Panc1 (cell line): ENCODE results near the gene TBC1D16. TPM values are rescaled to one million over a fixed set of nuclear protein-coding genes. Genes with fewer than 3 reads are reported as not detected.
"Not testable (repeated sequence)": the region's sequence is repeated elsewhere in the genome, so short reads cannot be mapped to it uniquely, and the experiment has no call there.

Source experiments
- ATAC-seq: fragments of 200-7000 bp; cut with Tn5 transposase; 2 replicates; pipeline ENCODE4 v1.9.1; 2020; ENCODE audit warnings: mild to moderate bottlenecking, moderate library complexity
- BruUV-seq: library from RNA; stranded (reverse); fragments of 400-500 nt; replicated peaks from 2 replicates; lab custom pipeline; 2021; lab: Mats Ljungman, UMichigan
- CTCF ChIA-PET: fragments of 300-600 bp; sonication (Branson Sonifier 250); formaldehyde crosslinking; loops from one replicate; lab custom pipeline; 2022; ENCODE audit warnings: antibody characterized with exemption; lab: Charles Lee
- POLR2A ChIA-PET: fragments of 300-600 bp; sonication (Branson Sonifier 250); formaldehyde crosslinking; loops from one replicate; lab custom pipeline; 2022; ENCODE audit warnings: antibody characterized with exemption; lab: Charles Lee
- DNase-seq: peaks from one replicate; pipeline ENCODE4 v3.0.0-alpha.2; 2010; ENCODE audit warnings: low read depth, low spot score
- H3K27ac ChIP-seq: 2 replicates; pipeline ENCODE4 v1.5.1; 2011; ENCODE audit warnings: mild to moderate bottlenecking, low read length, inconsistent platforms
- H3K27me3 ChIP-seq: fragments of 200-500 bp; sonication (Bioruptor generic); 2 replicates; pipeline ENCODE4 v1.6.0; 2014; ENCODE audit warnings: low read length, inconsistent platforms; ENCODE audit not compliant: control insufficient read depth, insufficient read depth
- H3K36me3 ChIP-seq: fragments of 200-500 bp; sonication (Bioruptor generic); 2 replicates; pipeline ENCODE4 v1.5.1; 2014; ENCODE audit warnings: inconsistent platforms, mild to moderate bottlenecking, low read length, moderate library complexity; ENCODE audit not compliant: control insufficient read depth, insufficient read depth
- H3K4me1 ChIP-seq: 2 replicates; pipeline ENCODE4 v1.5.1; 2011; ENCODE audit warnings: inconsistent platforms, mild to moderate bottlenecking, low read length, moderate library complexity; ENCODE audit not compliant: control insufficient read depth, insufficient read depth
- H3K4me3 ChIP-seq, 2 experiments: 2 replicates each; pipeline ENCODE4 v1.5.1; 2011 to 2012; ENCODE audit warnings: low read depth in 2 of 2, low read length in 2 of 2, mild to moderate bottlenecking in 2 of 2, inconsistent platforms in 1 of 2, moderate library complexity in 1 of 2
- H3K9me3 ChIP-seq: fragments of 200-500 bp; sonication (Bioruptor generic); 2 replicates; pipeline ENCODE4 v1.5.1; 2014; ENCODE audit warnings: low read depth, mild to moderate bottlenecking, inconsistent platforms, low read length, moderate library complexity; ENCODE audit not compliant: control insufficient read depth, insufficient read depth
- CTCF ChIP-seq: fragments of 450-650 bp; IDR thresholded peaks from 2 replicates; pipeline ENCODE4 v1.5.1; 2017; ENCODE audit warnings: mild to moderate bottlenecking
- POLR2AphosphoS5 ChIP-seq: IDR thresholded peaks from 2 replicates; pipeline ENCODE4 v1.6.1; 2012; ENCODE audit warnings: mild to moderate bottlenecking, low read depth, low read length, moderate library complexity
- SIN3A ChIP-seq: IDR thresholded peaks from 2 replicates; pipeline ENCODE4 v1.6.1; 2012; ENCODE audit warnings: low read depth, mild to moderate bottlenecking, low read length, moderate library complexity, borderline replicate concordance; ENCODE audit not compliant: insufficient read depth
- TCF7L2 ChIP-seq: IDR thresholded peaks from 2 replicates; pipeline ENCODE4 v1.6.1; 2011; ENCODE audit warnings: mild to moderate bottlenecking, low read depth, low read length, inconsistent platforms
- in situ Hi-C: cut with HindIII; loops from 2 replicates; pipeline ENCODE4 v1.10.0; 2016; ENCODE audit warnings: low sequenced_read_pairs, low pct_unique_long_range_greater_than_20kb
- intact Hi-C: fragments of 100-400 bp; cut with micrococcal nuclease; formaldehyde crosslinking; loops from one replicate; pipeline ENCODE4 v1.10.0; 2022; ENCODE audit not compliant: unreplicated experiment
- total RNA-seq: library from RNA; stranded (reverse); gene quantifications from one replicate; pipeline ENCODE4 v1.2.1, GENCODE V29; 2021; ENCODE audit not compliant: unreplicated experiment
- TF ChIP-seq, protein P1 (sequence below), 2 experiments: IDR thresholded peaks; 2 replicates each; pipeline ENCODE4 v1.6.1; 2011 to 2012; ENCODE audit warnings: low read depth in 2 of 2, control low read depth in 1 of 2, low read length in 1 of 2, mild to moderate bottlenecking in 1 of 2, moderate library complexity in 1 of 2; ENCODE audit not compliant: insufficient read depth in 1 of 2

Gene TBC1D16
- total RNA-seq, 1 experiment from 2014 or later: 41.6 TPM

DNA sequence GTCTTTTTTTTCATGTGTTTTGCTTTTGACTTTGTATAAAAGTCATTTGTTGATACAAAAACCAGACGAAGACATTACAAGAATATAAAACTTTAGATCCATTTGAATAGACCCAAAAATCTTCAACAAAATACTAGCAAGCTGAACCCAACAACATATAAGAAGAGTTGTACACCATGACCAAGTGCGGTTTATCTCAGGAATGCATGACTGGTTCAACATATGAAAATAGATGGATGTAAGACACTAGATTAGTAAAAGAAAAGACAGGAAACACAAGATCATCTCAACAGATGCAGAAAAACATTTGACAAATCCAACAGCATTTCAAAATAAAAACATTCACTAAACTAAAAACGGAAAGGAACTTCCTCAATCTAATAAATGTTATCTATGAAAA, 69.0 kb downstream of the TBC1D16 start:
- Histone ChIP-seq H3K4me1 (no peaks in the 10 kb centered on the region), H3K27ac (no peak overlapping the region), H3K36me3 (no peaks in the 10 kb centered on the region), H3K4me3 (no peak overlapping the region), H3K27me3 (no peaks in the 10 kb centered on the region), H3K9me3 (no peaks in the 10 kb centered on the region)
- no peak for TF ChIP-seq SIN3A
- no peak for TF ChIP-seq CTCF
- TF ChIP-seq TCF7L2: no peak
- no peak for TF ChIP-seq POLR2AphosphoS5
- TF ChIP-seq, protein P1, sequence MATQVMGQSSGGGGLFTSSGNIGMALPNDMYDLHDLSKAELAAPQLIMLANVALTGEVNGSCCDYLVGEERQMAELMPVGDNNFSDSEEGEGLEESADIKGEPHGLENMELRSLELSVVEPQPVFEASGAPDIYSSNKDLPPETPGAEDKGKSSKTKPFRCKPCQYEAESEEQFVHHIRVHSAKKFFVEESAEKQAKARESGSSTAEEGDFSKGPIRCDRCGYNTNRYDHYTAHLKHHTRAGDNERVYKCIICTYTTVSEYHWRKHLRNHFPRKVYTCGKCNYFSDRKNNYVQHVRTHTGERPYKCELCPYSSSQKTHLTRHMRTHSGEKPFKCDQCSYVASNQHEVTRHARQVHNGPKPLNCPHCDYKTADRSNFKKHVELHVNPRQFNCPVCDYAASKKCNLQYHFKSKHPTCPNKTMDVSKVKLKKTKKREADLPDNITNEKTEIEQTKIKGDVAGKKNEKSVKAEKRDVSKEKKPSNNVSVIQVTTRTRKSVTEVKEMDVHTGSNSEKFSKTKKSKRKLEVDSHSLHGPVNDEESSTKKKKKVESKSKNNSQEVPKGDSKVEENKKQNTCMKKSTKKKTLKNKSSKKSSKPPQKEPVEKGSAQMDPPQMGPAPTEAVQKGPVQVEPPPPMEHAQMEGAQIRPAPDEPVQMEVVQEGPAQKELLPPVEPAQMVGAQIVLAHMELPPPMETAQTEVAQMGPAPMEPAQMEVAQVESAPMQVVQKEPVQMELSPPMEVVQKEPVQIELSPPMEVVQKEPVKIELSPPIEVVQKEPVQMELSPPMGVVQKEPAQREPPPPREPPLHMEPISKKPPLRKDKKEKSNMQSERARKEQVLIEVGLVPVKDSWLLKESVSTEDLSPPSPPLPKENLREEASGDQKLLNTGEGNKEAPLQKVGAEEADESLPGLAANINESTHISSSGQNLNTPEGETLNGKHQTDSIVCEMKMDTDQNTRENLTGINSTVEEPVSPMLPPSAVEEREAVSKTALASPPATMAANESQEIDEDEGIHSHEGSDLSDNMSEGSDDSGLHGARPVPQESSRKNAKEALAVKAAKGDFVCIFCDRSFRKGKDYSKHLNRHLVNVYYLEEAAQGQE (IDR thresholded peaks at IDR 0.05; ENCODE audit: insufficient read depth in 1 of 2, low read depth in 2 of 2, low read length in 1 of 2): no peak
- BruUV-seq: no TSS peak
- intact Hi-C loops: no loop called here
- ChIA-PET CTCF (no interaction called here), POLR2A (no interaction called here)
- DNase-seq: no peak
- in situ Hi-C loops: no loop called here
- no peak for ATAC-seq

GRCh38 chr17:79965806-79966205, 69.9 kb downstream of the TBC1D16 start:
- H3K36me3 ChIP-seq: no peaks in the 10 kb centered on the region
- H3K4me3 ChIP-seq: no peak overlapping the region
- DNase-seq: no peak
- H3K27ac ChIP-seq: no peak overlapping the region
- TF ChIP-seq, protein P1 (IDR thresholded peaks at IDR 0.05; ENCODE audit: insufficient read depth in 1 of 2, low read depth in 2 of 2, low read length in 1 of 2): no peak
- TF ChIP-seq TCF7L2: no peak
- BruUV-seq: no TSS peak
- ATAC-seq: no peak
- H3K9me3 ChIP-seq: no peaks in the 10 kb centered on the region
- H3K27me3 ChIP-seq: no peaks in the 10 kb centered on the region
- in situ Hi-C loops (no loop called here), intact Hi-C loops (no loop called here)
- no peaks in the 10 kb centered on the region for H3K4me1 ChIP-seq
- ChIA-PET CTCF (no interaction called here), POLR2A (interaction anchor here (0.6 kb wide), 1 partner anchor 15 kb away, joined by 3 read pairs; no protein-coding TSS in a partner anchor)

DNA sequence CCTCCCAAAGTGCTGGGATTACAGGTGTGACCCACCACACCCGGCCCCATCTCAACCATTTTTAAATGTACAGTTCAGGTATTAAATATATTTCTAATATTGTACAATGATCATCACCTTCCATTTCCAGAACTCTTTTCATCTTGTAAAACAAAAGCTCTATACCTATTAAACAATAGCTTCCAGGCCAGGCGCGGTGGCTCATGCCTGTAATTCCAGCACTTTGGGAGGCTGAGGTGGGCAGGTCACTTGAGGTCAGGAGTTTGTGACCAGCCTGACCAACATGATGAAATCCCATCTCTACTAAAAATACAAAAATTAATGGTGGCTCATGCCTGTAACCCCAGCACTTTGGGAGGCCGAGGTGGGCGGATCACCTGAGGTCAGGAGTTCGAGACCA, 73.2 kb downstream of the TBC1D16 start:
- in situ Hi-C loops, H3K36me3 ChIP-seq, ATAC-seq, POLR2A ChIA-PET, H3K4me3 ChIP-seq, H3K27ac ChIP-seq, H3K27me3 ChIP-seq, BruUV-seq, CTCF ChIA-PET, H3K4me1 ChIP-seq, DNase-seq, intact Hi-C loops, H3K9me3 ChIP-seq: not testable (repeated sequence)

- POLR2A ChIA-PET, BruUV-seq, H3K27ac ChIP-seq, DNase-seq, H3K4me1 ChIP-seq, H3K36me3 ChIP-seq, ATAC-seq, intact Hi-C loops, in situ Hi-C loops, H3K9me3 ChIP-seq, H3K4me3 ChIP-seq, CTCF ChIA-PET, H3K27me3 ChIP-seq: not testable (repeated sequence)
Observed at GRCh38 chr17:79961567-79961966, 74.1 kb downstream of the TBC1D16 start.
